ENCODE results near the gene UQCRC1.

The UQCRC1 gene

GRCh38 chr3:48598323-48599076 is 10.9 kb downstream of the UQCRC1 start:
- peak; percentile 67 for DNase-seq

- no peak for DNase-seq
These were observed 12.0 kb downstream of the UQCRC1 start for GRCh38 chr3:48597408-48597800.

GRCh38 chr3:48596676-48597407 is 12.6 kb downstream of the UQCRC1 start:
- DNase-seq: no peak

- DNase-seq: no peak
These were observed 13.3 kb downstream of the UQCRC1 start for GRCh38 chr3:48596157-48596556.

GRCh38 chr3:48595526-48596121 is 13.8 kb downstream of the UQCRC1 start:
- peak; percentile 67 for DNase-seq

- peak; percentile 52 for DNase-seq
These were observed 14.3 kb downstream of the UQCRC1 start, which contains the start of gene COL7A1 for GRCh38 chr3:48595075-48595525. TSS of gene COL7A1 (minus strand) at chr3:48595329. CDS start at chr3:48595159, 170 bp downstream.

- peak; percentile 43 for DNase-seq
These were observed 14.9 kb downstream of the UQCRC1 start for GRCh38 chr3:48594417-48595049.

- no peak for DNase-seq
These were observed 16.1 kb downstream of the UQCRC1 start for GRCh38 chr3:48593337-48593736.

GRCh38 chr3:48592519-48593087 is 16.8 kb downstream of the UQCRC1 start:
- no peak for DNase-seq

- no peak for DNase-seq
These were observed 17.4 kb downstream of the UQCRC1 start for GRCh38 chr3:48591886-48592518.

GRCh38 chr3:48591436-48591835 is 18.0 kb downstream of the UQCRC1 start:
- no peak for DNase-seq

GRCh38 chr3:48588230-48588629 is 21.2 kb downstream of the UQCRC1 start:
- no peak for DNase-seq

- DNase-seq: no peak
These were observed 21.8 kb downstream of the UQCRC1 start for GRCh38 chr3:48587686-48588085.

GRCh38 chr3:48585411-48585810 is 24.0 kb downstream of the UQCRC1 start:
- no peak for DNase-seq

- no peak for DNase-seq
These were observed 24.6 kb downstream of the UQCRC1 start for GRCh38 chr3:48584836-48585235.

GRCh38 chr3:48581621-48582481 is 27.6 kb downstream of the UQCRC1 start:
- DNase-seq: no peak

GRCh38 chr3:48576647-48577046 is 32.8 kb downstream of the UQCRC1 start:
- DNase-seq: no peak

GRCh38 chr3:48575366-48575765 is 34.1 kb downstream of the UQCRC1 start:
- no peak for DNase-seq

- DNase-seq: no peak
These were observed 35.4 kb downstream of the UQCRC1 start for GRCh38 chr3:48573973-48574585.

GRCh38 chr3:48572517-48572916 is 36.9 kb downstream of the UQCRC1 start:
- DNase-seq: no peak

GRCh38 chr3:48571938-48572337 is 37.5 kb downstream of the UQCRC1 start:
- DNase-seq: no peak

Measured in eye (tissue), 1 donor.